ENCODE results near the gene CHCHD3. TPM values are rescaled to one million over a fixed set of nuclear protein-coding genes. Genes with fewer than 3 reads are reported as not detected.

CHCHD3 gene
- polyA plus RNA-seq, 1 donor (not counting 4 experiments of a cell fraction or from before 2014, with no cell fraction given) = 59.2 TPM

DNA sequence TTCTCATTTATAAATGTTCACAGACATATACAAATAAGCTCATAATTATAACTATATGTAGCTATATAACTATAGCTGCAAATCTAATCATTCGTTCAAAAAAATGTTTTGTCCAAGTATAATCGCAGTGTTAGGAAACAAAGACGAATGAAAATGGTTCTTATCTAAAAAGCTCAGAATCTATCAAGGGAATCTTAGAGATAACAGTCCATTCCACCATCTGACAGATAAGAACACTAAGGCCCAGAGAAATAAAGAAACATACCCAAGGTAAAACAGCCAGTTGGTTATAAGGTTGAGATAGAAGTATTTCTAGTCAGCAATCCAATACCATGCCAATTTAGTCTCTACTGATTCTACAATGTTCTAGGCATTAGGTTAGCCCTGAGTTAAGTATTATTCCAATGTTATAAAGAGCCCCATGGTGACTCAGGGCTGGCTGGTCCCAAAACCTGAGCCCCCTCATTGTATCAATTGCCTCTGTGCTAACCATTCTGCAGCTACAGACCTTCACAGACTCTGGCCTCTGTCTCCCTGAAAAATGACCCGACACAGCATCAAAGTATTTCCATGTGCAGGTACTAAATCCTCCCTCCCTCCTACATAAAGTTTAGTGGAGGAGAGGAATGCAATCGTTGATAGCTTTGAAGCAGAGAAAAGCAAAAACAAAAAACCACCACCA, 30.0 kb downstream of the CHCHD3 start:
- H3K4me2 ChIP-seq (ENCODE audit: control insufficient read depth, extremely low read depth, insufficient read depth, low read depth, low read length) = no peak overlapping the region
- TF ChIP-seq, protein P1, sequence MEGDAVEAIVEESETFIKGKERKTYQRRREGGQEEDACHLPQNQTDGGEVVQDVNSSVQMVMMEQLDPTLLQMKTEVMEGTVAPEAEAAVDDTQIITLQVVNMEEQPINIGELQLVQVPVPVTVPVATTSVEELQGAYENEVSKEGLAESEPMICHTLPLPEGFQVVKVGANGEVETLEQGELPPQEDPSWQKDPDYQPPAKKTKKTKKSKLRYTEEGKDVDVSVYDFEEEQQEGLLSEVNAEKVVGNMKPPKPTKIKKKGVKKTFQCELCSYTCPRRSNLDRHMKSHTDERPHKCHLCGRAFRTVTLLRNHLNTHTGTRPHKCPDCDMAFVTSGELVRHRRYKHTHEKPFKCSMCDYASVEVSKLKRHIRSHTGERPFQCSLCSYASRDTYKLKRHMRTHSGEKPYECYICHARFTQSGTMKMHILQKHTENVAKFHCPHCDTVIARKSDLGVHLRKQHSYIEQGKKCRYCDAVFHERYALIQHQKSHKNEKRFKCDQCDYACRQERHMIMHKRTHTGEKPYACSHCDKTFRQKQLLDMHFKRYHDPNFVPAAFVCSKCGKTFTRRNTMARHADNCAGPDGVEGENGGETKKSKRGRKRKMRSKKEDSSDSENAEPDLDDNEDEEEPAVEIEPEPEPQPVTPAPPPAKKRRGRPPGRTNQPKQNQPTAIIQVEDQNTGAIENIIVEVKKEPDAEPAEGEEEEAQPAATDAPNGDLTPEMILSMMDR (optimal IDR thresholded peaks at IDR 0.05 in 1 of 3, IDR thresholded peaks at IDR 0.05 in 1 of 3, conservative IDR thresholded peaks at IDR 0.05 in 1 of 3; ENCODE audit: extremely low read depth in 1 of 3, insufficient read depth in 2 of 3, low read length in 3 of 3) = no peak
- no peak overlapping the region for H2AFZ ChIP-seq (ENCODE audit: control insufficient read depth, low read length)
- peak overlapping the region; percentile 76 for H3K27ac ChIP-seq (ENCODE audit: control insufficient read depth, insufficient read depth, low read length)
- peaks cover 62% of the 10 kb centered on the region for H3K79me2 ChIP-seq (ENCODE audit: control insufficient read depth, insufficient read depth, low read length)
- no peak overlapping the region for H3K4me3 ChIP-seq (ENCODE audit: control insufficient read depth in 2 of 3, extremely low read depth in 1 of 3, insufficient read depth in 2 of 3, low read depth in 1 of 3, low read length in 3 of 3)
- no peak for DNase-seq (ENCODE audit: low read depth, low spot score)
- no peaks in the 10 kb centered on the region for H4K20me1 ChIP-seq (ENCODE audit: control insufficient read depth, extremely low read depth, insufficient read depth, low read length)
- FAIRE-seq = no peak
- no peaks in the 10 kb centered on the region for H3K36me3 ChIP-seq (ENCODE audit: control insufficient read depth in 2 of 2, extremely low read depth in 1 of 2, insufficient read depth in 2 of 2, low read length in 2 of 2)
- H3K9ac ChIP-seq (ENCODE audit: control insufficient read depth, extremely low read depth, insufficient read depth, low read length) = no peak overlapping the region
- H3K27me3 ChIP-seq (ENCODE audit: control insufficient read depth, extremely low read depth, insufficient read depth, low read length) = no peaks in the 10 kb centered on the region
- peaks cover 28% of the 10 kb centered on the region for H3K4me1 ChIP-seq (ENCODE audit: control insufficient read depth, extremely low read depth, insufficient read depth, low read length)
- no peaks in the 10 kb centered on the region for H3K9me3 ChIP-seq (ENCODE audit: control insufficient read depth, low read depth, low read length)
- no peaks in the 10 kb centered on the region for H3K9me1 ChIP-seq (ENCODE audit: control insufficient read depth, extremely low read depth, insufficient read depth, low read length)
- dilution Hi-C loops (cut with MboI; ENCODE audit: extremely low pct_ligation_motif_present, low sequenced_read_pairs) = no loop called here

DNA sequence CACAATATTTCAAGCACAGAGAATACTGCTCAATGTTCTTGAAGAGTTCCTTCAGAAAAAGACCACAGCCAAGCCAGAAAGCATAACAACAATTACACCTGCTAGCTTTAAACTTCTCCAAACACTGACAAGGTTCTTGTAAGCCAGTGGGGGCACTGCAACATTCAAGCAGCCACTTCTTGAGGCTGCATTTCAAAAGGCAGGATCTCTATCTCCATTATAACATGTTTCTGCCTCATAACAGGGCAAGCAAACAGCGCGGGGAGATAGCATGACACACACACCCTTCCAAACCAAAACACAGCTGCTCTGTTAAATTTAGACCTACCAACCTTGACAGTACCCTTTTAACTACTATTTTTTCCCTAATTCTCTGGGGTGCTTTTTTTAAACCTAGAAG, 30.8 kb downstream of the CHCHD3 start:
- H3K27me3 ChIP-seq (ENCODE audit: control insufficient read depth, extremely low read depth, insufficient read depth, low read length) = no peaks in the 10 kb centered on the region
- H3K79me2 ChIP-seq (ENCODE audit: control insufficient read depth, insufficient read depth, low read length) = peaks cover 56% of the 10 kb centered on the region
- no peak overlapping the region for H3K4me3 ChIP-seq (ENCODE audit: control insufficient read depth in 2 of 3, extremely low read depth in 1 of 3, insufficient read depth in 2 of 3, low read depth in 1 of 3, low read length in 3 of 3)
- H3K9me3 ChIP-seq (ENCODE audit: control insufficient read depth, low read depth, low read length) = no peaks in the 10 kb centered on the region
- peaks cover 28% of the 10 kb centered on the region for H3K4me1 ChIP-seq (ENCODE audit: control insufficient read depth, extremely low read depth, insufficient read depth, low read length)
- H3K27ac ChIP-seq (ENCODE audit: control insufficient read depth, insufficient read depth, low read length) = no peak overlapping the region
- H3K9me1 ChIP-seq (ENCODE audit: control insufficient read depth, extremely low read depth, insufficient read depth, low read length) = no peaks in the 10 kb centered on the region
- no peaks in the 10 kb centered on the region for H4K20me1 ChIP-seq (ENCODE audit: control insufficient read depth, extremely low read depth, insufficient read depth, low read length)
- H3K36me3 ChIP-seq (ENCODE audit: control insufficient read depth in 2 of 2, extremely low read depth in 1 of 2, insufficient read depth in 2 of 2, low read length in 2 of 2) = no peaks in the 10 kb centered on the region
- DNase-seq (ENCODE audit: low read depth, low spot score) (no peak), FAIRE-seq (no peak)
- H3K9ac ChIP-seq (ENCODE audit: control insufficient read depth, extremely low read depth, insufficient read depth, low read length) = no peak overlapping the region
- TF ChIP-seq, protein P1 (optimal IDR thresholded peaks at IDR 0.05 in 1 of 3, IDR thresholded peaks at IDR 0.05 in 1 of 3, conservative IDR thresholded peaks at IDR 0.05 in 1 of 3; ENCODE audit: extremely low read depth in 1 of 3, insufficient read depth in 2 of 3, low read length in 3 of 3) = peak in 2 of 3 experiments; percentile 2 to 11
- TF ChIP-seq EZH2 (IDR thresholded peaks at IDR 0.05; ENCODE audit: low read length) = no peak
- no peak overlapping the region for H2AFZ ChIP-seq (ENCODE audit: control insufficient read depth, low read length)
- no peak overlapping the region for H3K4me2 ChIP-seq (ENCODE audit: control insufficient read depth, extremely low read depth, insufficient read depth, low read depth, low read length)
- dilution Hi-C loops (cut with MboI; ENCODE audit: extremely low pct_ligation_motif_present, low sequenced_read_pairs) = no loop called here
